ENCODE data around the gene DYRK1A. TPM values are rescaled to one million over a fixed set of nuclear protein-coding genes. Genes with fewer than 3 reads are reported as not detected.
A peak's percentile ranks its signal among the peaks of the same experiment; 100 is the strongest.

The DYRK1A gene
- total RNA-seq, 2 donors from 2014 or later, result 70.5 to 146 TPM

GRCh38 chr21:37560385-37560784, 193.8 kb downstream of the DYRK1A start:
- 91% methylated on average over 5 of the region's 5 CpGs for WGBS
- H3K4me3 ChIP-seq, result no peak overlapping the region
- H3K4me1 ChIP-seq (replicated peaks), result no peaks in the 10 kb centered on the region
- no peak overlapping the region for H3K27ac ChIP-seq
- intact Hi-C loops (cut with DNase I), result loop anchor here (5.0 to 10.0 kb wide), 4 partner anchors 193 to 576 kb away; partner anchors contain the start of genes DYRK1A and VPS26C
- TF ChIP-seq POLR2A (IDR thresholded peaks at IDR 0.05), result no peak
- TF ChIP-seq POLR2AphosphoS5 (IDR thresholded peaks at IDR 0.05), result no peak
- TF ChIP-seq CTCF (IDR thresholded peaks at IDR 0.05), result no peak
- no peaks in the 10 kb centered on the region for H3K36me3 ChIP-seq
- H3K27me3 ChIP-seq (replicated peaks; ENCODE audit: insufficient read depth), result no peaks in the 10 kb centered on the region
- DNase-seq (ENCODE audit: low spot score), result no peak
- H3K9me3 ChIP-seq, result no peaks in the 10 kb centered on the region

GRCh38 chr21:37561506-37561905, 194.9 kb downstream of the DYRK1A start:
- no peak for DNase-seq (ENCODE audit: low spot score)
- TF ChIP-seq POLR2AphosphoS5 (IDR thresholded peaks at IDR 0.05) (no peak), POLR2A (IDR thresholded peaks at IDR 0.05) (no peak), CTCF (IDR thresholded peaks at IDR 0.05) (no peak)
- whole genome bisulfite sequencing, result 91% methylated on average over 7 of the region's 7 CpGs
- no peak overlapping the region for H3K27ac ChIP-seq
- no peaks in the 10 kb centered on the region for H3K36me3 ChIP-seq
- intact Hi-C loops (cut with DNase I), result loop anchor here (5.0 to 10.0 kb wide), 4 partner anchors 194 to 577 kb away; partner anchors contain the start of genes DYRK1A and VPS26C
- H3K9me3 ChIP-seq, result no peaks in the 10 kb centered on the region
- H3K27me3 ChIP-seq (replicated peaks; ENCODE audit: insufficient read depth), result no peaks in the 10 kb centered on the region
- no peaks in the 10 kb centered on the region for H3K4me1 ChIP-seq (replicated peaks)
- H3K4me3 ChIP-seq, result no peak overlapping the region

GRCh38 chr21:37561941-37562919, 195.7 kb downstream of the DYRK1A start:
- H3K4me3 ChIP-seq, result no peak overlapping the region
- no peaks in the 10 kb centered on the region for H3K4me1 ChIP-seq (replicated peaks)
- intact Hi-C loops (cut with DNase I), result loop anchor here (5.0 to 10.0 kb wide), 4 partner anchors 195 to 577 kb away; partner anchors contain the start of genes DYRK1A and VPS26C
- WGBS, result 93% methylated on average over 11 of the region's 11 CpGs
- no peaks in the 10 kb centered on the region for H3K27me3 ChIP-seq (replicated peaks; ENCODE audit: insufficient read depth)
- no peak overlapping the region for H3K27ac ChIP-seq
- no peaks in the 10 kb centered on the region for H3K9me3 ChIP-seq
- TF ChIP-seq POLR2A (IDR thresholded peaks at IDR 0.05) (no peak), CTCF (IDR thresholded peaks at IDR 0.05) (no peak), POLR2AphosphoS5 (IDR thresholded peaks at IDR 0.05) (no peak)
- H3K36me3 ChIP-seq, result no peaks in the 10 kb centered on the region
- DNase-seq (ENCODE audit: low spot score), result no peak

- DNase-seq (ENCODE audit: low spot score), result peak; percentile 25
- H3K4me3 ChIP-seq, result peak overlapping the region; percentile 54 to 55
- peak overlapping the region; percentile 77 to 86 for H3K27ac ChIP-seq
- no peaks in the 10 kb centered on the region for H3K36me3 ChIP-seq
- no peaks in the 10 kb centered on the region for H3K4me1 ChIP-seq (replicated peaks)
- intact Hi-C loops (cut with DNase I), result loop anchor here (5.0 to 10.0 kb wide), 4 partner anchors 196 to 578 kb away; partner anchors contain the start of genes DYRK1A and VPS26C
- 59% methylated on average over 22 of the region's 22 CpGs for WGBS
- H3K27me3 ChIP-seq (replicated peaks; ENCODE audit: insufficient read depth), result no peaks in the 10 kb centered on the region
- H3K9me3 ChIP-seq, result no peaks in the 10 kb centered on the region
- no peak for TF ChIP-seq POLR2AphosphoS5 (IDR thresholded peaks at IDR 0.05)
- no peak for TF ChIP-seq POLR2A (IDR thresholded peaks at IDR 0.05)
- no peak for TF ChIP-seq CTCF (IDR thresholded peaks at IDR 0.05)
Observed at GRCh38 chr21:37562920-37563640, 196.5 kb downstream of the DYRK1A start.

Measured in prostate gland (tissue), 2 donors.